GM21528 (cell line): ENCODE measurements around the gene COL5A2.
A peak's percentile ranks its signal among the peaks of the same experiment; 100 is the strongest.

Source experiments
- ATAC-seq: cut with Tn5 transposase; IDR thresholded peaks from one replicate; pipeline ENCODE4 v1.9.1; 2021; ENCODE audit warnings: mild to moderate bottlenecking, moderate library complexity; ENCODE audit not compliant: unreplicated experiment, low FRiP score

COL5A2 gene

DNA sequence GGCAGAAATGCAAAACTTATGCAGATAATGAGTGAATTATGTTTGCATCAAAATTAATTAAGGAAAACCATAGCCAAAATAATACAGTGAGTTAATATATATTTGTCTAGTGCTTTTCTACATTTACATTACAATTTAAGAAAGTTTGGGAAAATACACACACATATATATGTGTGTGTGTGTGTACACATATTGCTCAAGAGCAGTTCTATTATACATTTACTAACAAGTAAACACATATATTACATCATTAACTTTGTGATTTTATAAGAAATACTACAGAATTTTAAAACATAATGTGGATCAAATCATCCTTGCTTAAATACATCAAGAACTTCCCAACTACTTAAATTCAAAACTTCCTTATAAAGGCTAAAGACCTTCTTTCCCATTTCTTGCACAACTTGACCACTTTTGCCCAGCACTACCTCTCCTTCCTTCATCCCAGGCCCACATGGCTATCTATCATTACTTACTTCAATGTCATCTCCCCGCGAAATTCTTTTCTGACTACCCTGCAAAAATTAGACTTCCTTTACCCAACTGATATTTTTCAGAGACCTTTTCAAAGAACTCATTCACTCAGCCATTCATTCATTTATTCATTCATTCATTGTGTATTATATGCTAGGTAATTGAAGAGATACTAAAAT is 68.4 kb downstream of the COL5A2 start:
- no peak for ATAC-seq

DNA sequence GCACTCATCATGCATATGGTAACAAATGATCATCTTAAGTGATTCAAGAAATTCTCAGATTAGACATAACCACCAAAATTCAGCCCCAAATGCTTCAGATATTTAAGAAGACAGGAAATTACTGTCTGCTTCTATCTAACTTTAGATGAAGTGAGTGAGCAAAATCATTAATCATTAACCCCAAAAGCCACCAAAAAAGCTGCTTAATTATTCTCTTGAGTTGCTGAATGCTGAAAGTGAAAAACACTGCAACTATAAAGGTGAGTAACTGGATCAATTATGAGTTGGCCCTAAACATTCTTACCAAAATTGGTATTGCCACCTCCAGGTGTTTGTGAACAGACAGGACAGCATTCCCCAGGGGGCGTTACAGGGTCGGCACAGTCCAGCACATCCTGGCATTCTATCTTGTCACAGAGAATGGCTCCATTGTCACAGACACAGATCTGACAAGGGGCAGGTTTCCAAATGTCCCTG is 69.6 kb downstream of the COL5A2 start:
- peak; percentile 96 for ATAC-seq

DNA sequence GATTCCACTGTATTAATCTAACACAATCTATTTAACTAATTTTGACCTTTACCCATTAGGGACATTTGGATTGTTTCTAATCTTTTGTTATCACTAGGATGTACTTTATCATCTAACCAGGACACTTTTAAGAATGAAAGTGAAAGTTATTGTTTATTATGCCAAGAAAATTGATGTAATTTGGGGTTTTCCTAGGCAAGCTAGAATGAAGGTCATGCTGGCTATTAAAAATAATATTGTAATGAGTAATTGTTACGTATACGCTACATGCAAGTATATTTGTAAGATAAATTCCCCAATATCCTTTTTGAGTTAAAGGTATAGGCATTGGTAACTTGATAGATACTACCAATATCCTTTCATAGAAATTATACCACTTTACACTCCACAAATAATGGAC is 74.6 kb downstream of the COL5A2 start:
- ATAC-seq = no peak

DNA sequence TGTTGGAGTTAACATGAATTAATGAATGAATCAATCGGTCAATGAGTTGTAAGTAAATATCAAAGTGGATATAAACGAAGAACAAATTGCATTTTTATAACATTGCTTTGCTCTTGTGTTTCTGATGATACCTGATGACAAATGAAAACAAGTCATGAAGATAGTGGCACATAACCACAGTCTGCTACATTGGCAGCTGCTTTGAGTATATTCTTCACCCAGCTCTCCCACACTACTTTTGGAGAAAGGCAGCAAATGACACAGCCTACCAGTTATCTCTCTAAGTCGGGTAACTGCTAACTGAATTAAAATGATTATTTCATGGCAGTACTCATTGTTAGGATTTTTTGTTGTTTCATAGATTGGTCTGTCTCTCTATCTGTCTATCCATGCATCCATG is 76.8 kb downstream of the COL5A2 start:
- no peak for ATAC-seq

DNA sequence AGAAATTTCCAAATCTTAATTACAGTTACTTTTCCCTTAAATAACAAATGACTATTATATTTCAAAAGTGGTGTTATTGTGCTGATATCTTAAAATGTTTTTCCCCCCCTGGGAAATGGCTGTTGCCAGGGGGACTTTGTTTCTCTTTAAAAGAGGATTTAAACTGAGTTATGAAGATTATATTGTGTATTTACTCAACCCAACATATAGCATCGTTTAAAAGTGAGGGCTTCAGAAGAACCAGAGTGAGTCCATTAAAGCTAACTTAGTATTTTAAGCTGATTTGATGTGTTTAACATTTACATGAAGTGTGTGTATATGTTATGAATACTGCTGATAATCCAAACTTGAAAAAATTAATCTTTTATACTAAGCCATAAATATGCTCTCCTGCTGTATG is 81.6 kb downstream of the COL5A2 start:
- no peak for ATAC-seq

DNA sequence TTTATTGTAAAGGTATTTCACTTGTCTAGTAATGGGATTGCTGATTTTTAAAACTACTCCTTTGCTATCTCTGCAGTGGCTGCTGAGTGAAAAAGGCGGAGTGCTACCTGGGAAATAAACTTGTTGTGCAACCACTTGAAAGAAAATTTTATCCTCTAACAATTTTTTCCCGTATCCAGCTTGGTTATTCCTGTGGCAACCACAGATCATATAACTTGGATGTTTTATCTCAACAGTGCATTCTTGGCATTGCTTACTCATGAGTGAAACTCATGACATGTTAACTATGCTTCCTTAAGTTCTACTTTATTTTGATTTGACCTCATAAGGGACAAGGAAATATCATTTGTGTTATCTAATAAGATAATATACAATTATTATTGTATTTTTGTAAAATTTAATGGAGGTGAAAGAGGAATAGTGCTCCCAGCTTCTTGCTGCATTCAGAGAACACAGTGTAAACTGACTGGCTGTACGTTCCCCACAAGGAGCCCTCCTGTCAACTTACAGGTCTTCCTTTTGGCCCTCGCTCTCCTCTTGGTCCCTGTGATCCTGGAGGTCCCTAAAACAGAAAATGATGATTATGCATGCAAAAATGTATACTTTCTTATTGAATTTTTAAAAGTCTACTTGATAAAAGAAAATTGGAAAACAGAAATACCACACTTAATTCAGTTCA is 82.7 kb downstream of the COL5A2 start:
- ATAC-seq = no peak

DNA sequence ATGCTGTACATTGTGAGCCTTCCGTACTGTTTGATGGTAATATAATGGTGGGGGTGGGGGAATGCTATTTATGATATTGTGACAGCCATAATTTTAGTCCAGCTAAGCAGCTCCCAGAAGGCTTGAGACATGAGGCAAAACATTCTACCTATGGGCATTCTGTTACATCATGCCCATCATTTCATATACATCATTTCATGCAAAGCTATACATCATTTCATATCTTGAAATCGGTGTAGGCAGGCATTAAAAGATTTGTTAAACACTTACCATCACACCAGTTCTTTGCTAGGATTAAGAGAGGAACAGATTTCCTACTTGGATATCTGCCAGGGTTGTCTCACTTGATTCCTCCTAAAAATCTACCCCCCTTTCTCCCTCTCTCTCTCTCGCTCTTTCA is 84.5 kb downstream of the COL5A2 start:
- no peak for ATAC-seq

DNA sequence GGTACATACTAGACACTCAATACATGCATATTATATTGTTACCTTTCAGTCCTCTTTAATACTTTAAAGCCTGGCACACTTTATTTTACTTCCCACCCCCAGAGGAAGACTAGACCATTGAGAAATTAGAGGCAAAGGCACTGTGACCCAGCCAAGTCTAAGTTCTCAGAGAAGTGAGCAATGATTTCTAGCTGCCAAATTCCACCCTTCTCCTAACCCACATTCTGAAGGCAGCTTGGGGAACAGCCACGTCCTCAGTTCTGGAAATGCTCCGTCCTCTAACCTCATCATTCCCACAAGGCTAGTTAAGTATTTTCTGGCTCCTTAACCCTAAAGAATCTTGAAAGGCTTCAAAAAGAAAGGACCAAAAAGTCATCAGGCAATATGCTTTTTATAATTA is 86.6 kb downstream of the COL5A2 start:
- ATAC-seq = no peak

DNA sequence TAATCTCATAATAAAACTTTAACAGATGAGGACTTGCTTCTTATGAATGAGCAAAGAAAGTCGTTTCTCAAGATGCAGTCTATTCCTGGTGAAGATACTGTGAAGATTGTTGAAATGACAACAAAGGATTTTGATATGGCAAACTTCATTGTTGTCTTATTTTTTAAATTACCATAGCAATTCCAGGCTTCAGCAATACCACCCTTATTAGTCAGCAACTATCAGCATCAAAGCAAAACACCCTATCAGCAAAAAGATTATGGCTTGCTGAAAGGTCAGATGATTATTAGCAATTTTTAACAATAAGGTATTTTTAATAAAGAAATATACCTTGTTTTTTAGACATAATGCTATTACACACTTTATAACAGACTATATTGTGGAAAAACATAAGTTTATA is 88.3 kb downstream of the COL5A2 start:
- ATAC-seq = no peak

DNA sequence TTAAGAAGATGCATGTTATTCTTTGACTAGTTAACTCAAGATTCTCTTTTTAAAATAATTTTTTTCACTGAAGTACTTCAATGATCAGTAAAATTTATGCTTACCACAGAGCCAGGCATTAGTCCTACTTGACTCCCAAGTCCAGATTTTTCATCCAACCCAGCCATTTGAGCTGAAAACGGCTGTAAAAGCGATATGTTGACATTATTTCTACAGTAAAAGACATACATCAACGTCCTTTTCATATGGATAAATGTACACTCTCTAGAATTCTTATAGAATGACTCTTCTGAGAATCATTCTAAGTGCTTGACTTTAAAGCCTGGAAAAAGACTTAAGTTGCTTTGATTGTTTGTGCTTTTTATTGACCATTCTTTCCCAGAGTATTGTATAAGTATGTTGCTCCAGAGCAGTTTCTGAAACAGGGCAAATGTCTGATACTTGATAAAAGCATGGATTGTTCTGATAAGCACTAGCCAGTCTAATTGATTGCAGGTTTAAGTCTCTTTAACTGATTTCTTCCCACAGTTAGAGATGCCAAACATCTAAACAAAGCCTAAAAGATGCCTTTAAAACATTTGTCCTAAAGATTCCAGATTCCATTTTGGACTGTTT is 90.9 kb downstream of the COL5A2 start:
- no peak for ATAC-seq

DNA sequence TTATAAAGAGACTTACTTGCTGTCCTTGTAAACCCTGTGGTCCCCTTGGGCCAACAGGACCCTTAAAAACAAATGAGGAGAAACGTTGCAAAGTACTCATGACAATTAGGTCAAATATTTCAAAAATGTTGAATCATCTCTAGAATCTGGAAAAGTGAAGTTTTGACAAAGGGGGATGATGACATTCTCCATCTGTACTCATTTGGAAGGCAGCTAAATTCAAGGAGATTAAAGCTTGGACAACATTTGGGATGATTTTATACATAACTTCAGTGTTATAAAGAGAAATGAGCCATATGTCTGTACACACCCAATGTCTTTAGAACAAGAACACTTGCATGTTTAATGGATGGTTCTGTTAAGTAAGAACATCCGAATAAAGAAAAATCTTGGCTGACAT is 92.9 kb downstream of the COL5A2 start:
- ATAC-seq = no peak

DNA sequence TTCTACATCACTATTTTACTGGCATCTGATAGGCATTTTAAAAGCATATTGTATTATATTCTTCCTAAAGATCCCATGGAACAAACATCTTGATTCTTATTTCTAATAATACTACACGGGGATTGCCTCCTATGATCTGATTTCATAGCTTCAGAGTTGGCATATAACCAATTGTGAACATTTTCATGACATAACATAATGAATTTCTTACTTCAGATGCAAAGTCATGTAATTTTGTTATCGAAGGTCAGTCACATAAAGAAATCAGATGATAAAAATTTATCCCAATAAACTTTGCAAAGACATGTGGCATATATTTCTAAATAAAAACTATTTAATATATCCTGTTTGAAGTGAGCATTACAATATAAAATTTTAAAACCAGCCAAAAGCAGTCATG is 93.3 kb downstream of the COL5A2 start:
- no peak for ATAC-seq

DNA sequence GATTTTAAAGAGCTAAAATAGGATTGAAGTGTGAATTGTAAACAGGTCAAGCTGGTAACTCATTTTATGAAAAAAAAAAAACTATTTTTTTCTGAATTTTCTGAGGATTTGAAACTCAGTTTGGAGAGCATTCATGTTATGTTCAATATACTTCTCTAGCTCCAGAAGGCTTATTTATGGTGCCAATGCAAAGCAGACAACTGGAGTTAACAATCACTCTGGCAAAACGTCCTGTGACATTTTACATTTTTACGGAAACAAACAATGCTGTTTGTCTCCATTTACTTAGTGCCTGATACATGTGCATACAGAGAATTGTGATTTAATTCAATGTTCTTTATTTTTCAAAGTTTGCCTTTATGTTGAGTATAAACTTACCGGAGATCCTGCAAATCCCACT is 96.0 kb downstream of the COL5A2 start:
- ATAC-seq = no peak

DNA sequence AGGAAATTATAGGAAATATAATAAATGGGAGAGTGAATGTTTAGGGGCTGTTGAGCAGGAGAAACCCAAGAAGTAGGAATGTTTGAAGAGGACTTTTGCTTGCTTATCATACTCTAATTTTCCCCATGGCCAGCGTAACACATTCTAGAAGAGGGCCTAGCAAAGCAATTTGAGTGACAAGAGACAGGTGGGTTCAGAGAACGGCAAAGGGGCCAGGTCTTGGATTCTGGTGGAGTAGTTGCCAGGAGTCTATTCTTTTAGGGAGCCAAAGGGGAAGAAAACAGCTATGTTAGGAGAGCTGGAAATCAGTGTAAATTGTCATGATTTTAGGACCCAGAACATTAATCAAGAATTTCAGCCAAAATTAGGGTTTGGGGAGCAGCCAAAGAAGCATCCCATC is 96.5 kb downstream of the COL5A2 start:
- no peak for ATAC-seq

DNA sequence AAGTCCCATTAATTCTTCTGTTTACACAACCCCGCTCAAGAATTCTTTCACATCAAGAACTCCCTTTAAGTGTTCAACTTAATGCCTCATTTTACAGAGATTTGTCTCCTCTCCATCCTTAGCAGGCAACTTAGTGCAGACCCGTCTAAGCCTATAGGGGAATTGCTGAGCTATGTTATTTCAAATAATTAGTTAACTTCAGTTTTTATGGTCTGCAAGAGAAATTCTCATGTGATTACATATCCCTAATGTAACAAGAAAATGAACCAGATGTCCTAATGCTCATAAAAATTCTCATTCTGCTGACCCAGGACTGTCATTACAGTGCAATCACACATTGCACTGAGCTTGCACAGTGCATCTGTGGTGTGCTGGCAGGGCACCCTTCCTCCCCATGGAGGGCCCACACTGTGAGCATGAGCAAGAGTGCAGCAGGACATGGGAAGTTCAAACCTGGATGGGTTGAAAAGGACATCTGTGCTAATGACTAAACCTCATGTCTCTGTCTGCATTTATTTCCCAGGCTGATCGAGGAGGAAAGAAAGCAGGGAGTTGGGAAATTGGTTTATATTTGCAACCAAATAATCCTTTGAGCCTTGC is 97.1 kb downstream of the COL5A2 start:
- no peak for ATAC-seq

DNA sequence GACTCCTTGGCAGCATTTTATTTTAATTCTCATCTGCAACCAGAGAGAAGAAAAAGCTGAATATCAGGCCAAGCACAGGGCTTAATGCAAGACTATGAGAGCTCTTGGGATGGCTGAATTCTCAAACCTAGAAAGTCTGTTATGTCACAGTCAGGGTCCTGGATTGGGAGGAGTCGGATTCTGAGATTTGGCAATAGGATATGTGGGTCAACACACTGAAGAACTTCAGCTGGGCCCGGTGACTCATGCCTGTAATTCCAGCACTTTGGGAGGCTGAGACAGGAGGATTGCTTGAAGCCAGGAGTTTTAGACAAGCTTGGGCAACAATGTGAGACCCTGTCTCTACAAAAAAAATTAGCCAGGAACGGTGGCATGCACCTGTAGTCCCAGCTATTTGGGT is 103.0 kb downstream of the COL5A2 start:
- no peak for ATAC-seq

DNA sequence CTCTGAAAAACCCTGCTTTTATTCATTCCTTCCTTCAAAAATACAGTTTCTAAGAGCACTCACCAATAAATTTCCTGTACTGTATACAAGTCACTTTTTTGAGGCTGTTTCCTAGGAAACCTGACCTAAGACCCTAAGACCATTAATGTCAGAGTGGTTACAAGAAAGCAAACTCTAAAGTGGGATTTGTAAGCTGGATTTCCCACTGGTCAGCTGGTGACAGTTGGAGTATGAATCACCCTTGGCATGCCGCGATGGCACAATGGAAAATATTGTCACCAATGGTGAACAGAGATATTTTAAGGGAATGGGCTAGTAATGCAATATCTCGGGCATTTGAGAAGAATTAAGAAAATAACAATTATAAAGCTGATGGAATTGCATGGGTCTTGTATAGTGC is 103.4 kb downstream of the COL5A2 start:
- ATAC-seq = no peak

DNA sequence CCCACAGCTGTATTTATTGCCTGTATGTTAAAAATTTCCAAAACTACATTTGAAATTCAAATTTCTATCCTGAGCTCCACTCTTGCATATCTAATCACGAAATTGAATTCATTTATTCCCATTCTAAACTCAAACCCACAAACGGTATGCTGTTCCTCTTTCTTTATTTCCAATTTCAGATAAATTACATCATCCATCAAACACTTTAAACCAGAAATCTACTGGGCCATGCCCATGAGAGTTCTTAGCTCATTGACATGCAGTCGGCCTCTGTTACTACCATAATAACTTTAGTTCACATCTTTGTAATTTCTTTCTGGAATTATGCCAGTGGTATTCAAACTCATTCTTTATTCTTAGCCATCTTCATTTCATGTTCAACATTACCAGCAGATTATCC is 105.1 kb downstream of the COL5A2 start:
- ATAC-seq = no peak

DNA sequence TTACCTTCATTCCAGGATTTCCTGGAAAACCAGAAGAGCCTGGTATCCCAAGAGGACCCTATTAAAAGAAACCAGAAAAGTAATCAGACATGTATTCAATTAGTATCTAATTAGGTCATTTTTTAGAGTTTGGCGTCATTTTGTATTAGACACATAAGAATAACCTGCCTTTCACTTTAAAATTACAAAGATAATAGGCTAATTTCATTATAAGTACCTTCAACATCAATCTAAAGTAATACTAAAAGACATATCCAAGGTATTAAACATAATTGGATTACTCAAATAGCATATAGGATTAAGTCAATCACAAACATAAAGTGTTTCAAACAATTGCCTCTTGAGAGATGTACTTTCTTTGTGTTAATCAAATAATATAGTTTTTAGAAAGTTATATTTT is 107.5 kb downstream of the COL5A2 start:
- no peak for ATAC-seq

DNA sequence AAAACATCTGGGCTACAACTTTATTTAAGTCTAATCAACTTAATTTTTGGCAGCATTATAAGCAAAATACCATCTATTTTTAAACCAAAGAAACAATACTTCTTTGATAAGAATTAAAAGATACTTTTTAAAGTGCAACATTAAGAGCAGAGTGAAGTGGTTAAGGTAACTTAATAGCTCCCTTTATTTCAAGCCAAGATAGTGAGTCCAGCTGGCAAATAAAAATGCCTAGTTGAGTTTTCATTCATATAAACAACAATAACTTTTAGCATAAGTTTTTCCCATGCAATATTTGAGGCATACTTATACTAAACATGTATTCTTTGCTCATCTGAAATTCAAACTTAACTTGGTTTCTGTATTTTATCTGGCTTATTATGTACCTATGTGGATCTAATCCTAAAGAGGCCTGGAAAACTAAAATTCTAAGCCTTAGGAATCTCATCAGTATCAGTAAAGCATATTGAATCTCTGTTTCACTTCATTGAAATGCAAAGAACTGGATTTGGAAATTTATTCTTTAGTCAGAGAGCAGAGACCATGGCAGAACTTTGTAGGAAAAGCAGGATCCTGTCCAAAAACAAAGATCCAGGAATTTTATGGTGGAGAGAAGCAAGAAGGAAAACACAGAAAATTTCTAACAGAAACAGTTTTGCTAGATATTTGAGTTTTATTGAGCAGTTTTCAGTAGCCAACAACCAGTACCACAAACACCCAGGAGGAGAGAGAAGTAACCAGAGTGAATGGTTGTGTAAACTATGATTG is 109.5 kb downstream of the COL5A2 start:
- no peak for ATAC-seq

DNA sequence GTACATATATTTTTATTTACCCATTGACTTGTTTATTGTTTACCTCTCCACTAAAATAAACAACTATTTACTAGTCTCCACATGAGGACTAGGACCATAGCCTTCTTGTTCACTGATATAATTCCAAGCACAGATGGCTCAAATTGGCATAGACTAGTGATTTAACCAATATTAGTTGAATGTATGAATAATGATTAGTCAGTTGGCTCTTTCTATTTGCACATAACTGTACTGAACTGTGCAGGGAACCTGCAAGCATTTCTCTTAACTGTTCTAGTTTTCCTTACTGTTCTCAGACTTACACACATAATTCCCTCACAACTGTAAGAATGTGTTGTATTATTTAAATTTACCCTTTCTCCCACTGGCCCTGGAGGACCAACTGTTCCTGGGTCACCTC is 113.5 kb downstream of the COL5A2 start:
- no peak for ATAC-seq
